Vagina (tissue), 2 donors: ENCODE measurements around the gene TECTA. TPM values are rescaled to one million over a fixed set of nuclear protein-coding genes. Genes with fewer than 3 reads are reported as not detected.

Source experiments
- DNase-seq, 2 donors: peaks; one replicate each; pipeline ENCODE4 v3.0.0-alpha.2; 2017; ENCODE audit errors: extremely low spot score in 2 of 2
- H3K27ac ChIP-seq: fragments of 200-600 bp; sonication (generic); one replicate; pipeline ENCODE4 v1.5.1; 2019
- H3K27me3 ChIP-seq: fragments of 200-600 bp; sonication (generic); one replicate; pipeline ENCODE4 v1.5.1; 2019
- H3K36me3 ChIP-seq, 2 donors: fragments of 200-600 bp; sonication (generic); one replicate each; pipeline ENCODE4 v1.5.1; 2017 to 2019
- H3K4me1 ChIP-seq: fragments of 200-600 bp; sonication (generic); one replicate; pipeline ENCODE4 v1.5.1; 2019
- H3K4me3 ChIP-seq, 2 donors: fragments of 200-600 bp; sonication (generic); 1 replicate in 1 of 2; 2 replicates in 1 of 2; pipeline ENCODE4 v1.5.1; 2016 to 2019
- H3K9me3 ChIP-seq: fragments of 200-600 bp; sonication (generic); one replicate; pipeline ENCODE4 v1.5.1; 2019
- POLR2A ChIP-seq, 2 donors: fragments of 450-650 bp; IDR thresholded peaks; one replicate each; pipeline ENCODE4 v1.6.1; 2017; ENCODE audit warnings: antibody characterized with exemption in 2 of 2, mild to moderate bottlenecking in 2 of 2, moderate library complexity in 2 of 2
- POLR2AphosphoS5 ChIP-seq, 2 donors: sonication (generic); formaldehyde crosslinking; IDR thresholded peaks; one replicate each; pipeline ENCODE4 v1.9.0; 2017; ENCODE audit warnings: antibody characterized with exemption in 2 of 2, mild to moderate bottlenecking in 2 of 2, low read depth in 1 of 2; ENCODE audit not compliant: insufficient read depth in 1 of 2
- intact Hi-C: fragments of 100-400 bp; cut with DNase I; formaldehyde crosslinking; loops from one replicate; pipeline ENCODE4 v1.15.1; 2023
- total RNA-seq: library from RNA; depleted of rRNA; stranded (reverse); fragments of >200 nt; gene quantifications from one replicate; pipeline ENCODE4 v1.2.3, GENCODE V29; 2016
- TF ChIP-seq, protein P1 (sequence below), 3 experiments: fragments of 450-650 bp in 2 of 3; fragments of 200-600 bp in 1 of 3; sonication (generic) in 1 of 3; IDR thresholded peaks; one replicate each; pipeline ENCODE4 v1.5.1; 2017 to 2019; ENCODE audit warnings: antibody characterized with exemption in 3 of 3, mild to moderate bottlenecking in 2 of 3, moderate library complexity in 2 of 3

Gene TECTA
- total RNA-seq, 1 donor from 2014 or later = 1.2 TPM

- no peak for DNase-seq
- H3K9me3 ChIP-seq = no peaks in the 10 kb centered on the region
- intact Hi-C loops = no loop called here
- H3K4me1 ChIP-seq = no peaks in the 10 kb centered on the region
- no peaks in the 10 kb centered on the region for H3K36me3 ChIP-seq
- no peaks in the 10 kb centered on the region for H3K27me3 ChIP-seq
- TF ChIP-seq POLR2AphosphoS5 (IDR thresholded peaks at IDR 0.05; ENCODE audit: insufficient read depth in 1 of 2, low read depth in 1 of 2) (no peak), POLR2A (IDR thresholded peaks at IDR 0.05) (no peak)
- TF ChIP-seq, protein P1, sequence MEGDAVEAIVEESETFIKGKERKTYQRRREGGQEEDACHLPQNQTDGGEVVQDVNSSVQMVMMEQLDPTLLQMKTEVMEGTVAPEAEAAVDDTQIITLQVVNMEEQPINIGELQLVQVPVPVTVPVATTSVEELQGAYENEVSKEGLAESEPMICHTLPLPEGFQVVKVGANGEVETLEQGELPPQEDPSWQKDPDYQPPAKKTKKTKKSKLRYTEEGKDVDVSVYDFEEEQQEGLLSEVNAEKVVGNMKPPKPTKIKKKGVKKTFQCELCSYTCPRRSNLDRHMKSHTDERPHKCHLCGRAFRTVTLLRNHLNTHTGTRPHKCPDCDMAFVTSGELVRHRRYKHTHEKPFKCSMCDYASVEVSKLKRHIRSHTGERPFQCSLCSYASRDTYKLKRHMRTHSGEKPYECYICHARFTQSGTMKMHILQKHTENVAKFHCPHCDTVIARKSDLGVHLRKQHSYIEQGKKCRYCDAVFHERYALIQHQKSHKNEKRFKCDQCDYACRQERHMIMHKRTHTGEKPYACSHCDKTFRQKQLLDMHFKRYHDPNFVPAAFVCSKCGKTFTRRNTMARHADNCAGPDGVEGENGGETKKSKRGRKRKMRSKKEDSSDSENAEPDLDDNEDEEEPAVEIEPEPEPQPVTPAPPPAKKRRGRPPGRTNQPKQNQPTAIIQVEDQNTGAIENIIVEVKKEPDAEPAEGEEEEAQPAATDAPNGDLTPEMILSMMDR (IDR thresholded peaks at IDR 0.05) = no peak
- H3K27ac ChIP-seq = no peak overlapping the region
- no peak overlapping the region for H3K4me3 ChIP-seq
Observed at GRCh38 chr11:121067962-121068647, 32.9 kb upstream of the TECTA start.

DNA sequence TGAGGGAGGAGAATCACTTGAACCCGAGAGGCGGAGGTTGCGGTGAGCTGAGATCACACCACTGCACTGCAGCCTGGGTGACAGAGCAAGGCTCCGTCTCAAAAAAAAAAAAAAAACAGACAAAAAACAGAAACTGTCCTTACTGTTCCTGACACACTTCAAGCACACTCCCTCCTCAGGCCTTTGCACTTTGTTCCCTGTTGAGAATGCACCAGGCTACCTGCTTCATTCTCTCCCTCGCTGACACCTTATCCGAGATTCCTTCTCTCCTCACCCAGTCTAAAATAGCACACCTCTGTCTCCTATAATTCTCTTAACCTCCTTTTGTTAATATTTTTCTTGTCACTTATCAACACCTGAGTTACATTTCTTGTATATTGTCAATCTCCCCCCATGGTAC lies 32.3 kb upstream of the TECTA start:
- H3K9me3 ChIP-seq = no peaks in the 10 kb centered on the region
- no peak for DNase-seq
- H3K27ac ChIP-seq = no peak overlapping the region
- H3K4me3 ChIP-seq = no peak overlapping the region
- TF ChIP-seq, protein P1 (IDR thresholded peaks at IDR 0.05) = no peak
- TF ChIP-seq POLR2AphosphoS5 (IDR thresholded peaks at IDR 0.05; ENCODE audit: insufficient read depth in 1 of 2, low read depth in 1 of 2) = no peak
- TF ChIP-seq POLR2A (IDR thresholded peaks at IDR 0.05) = no peak
- intact Hi-C loops = no loop called here
- H3K36me3 ChIP-seq = no peaks in the 10 kb centered on the region
- H3K4me1 ChIP-seq = no peaks in the 10 kb centered on the region
- H3K27me3 ChIP-seq = no peaks in the 10 kb centered on the region

DNA sequence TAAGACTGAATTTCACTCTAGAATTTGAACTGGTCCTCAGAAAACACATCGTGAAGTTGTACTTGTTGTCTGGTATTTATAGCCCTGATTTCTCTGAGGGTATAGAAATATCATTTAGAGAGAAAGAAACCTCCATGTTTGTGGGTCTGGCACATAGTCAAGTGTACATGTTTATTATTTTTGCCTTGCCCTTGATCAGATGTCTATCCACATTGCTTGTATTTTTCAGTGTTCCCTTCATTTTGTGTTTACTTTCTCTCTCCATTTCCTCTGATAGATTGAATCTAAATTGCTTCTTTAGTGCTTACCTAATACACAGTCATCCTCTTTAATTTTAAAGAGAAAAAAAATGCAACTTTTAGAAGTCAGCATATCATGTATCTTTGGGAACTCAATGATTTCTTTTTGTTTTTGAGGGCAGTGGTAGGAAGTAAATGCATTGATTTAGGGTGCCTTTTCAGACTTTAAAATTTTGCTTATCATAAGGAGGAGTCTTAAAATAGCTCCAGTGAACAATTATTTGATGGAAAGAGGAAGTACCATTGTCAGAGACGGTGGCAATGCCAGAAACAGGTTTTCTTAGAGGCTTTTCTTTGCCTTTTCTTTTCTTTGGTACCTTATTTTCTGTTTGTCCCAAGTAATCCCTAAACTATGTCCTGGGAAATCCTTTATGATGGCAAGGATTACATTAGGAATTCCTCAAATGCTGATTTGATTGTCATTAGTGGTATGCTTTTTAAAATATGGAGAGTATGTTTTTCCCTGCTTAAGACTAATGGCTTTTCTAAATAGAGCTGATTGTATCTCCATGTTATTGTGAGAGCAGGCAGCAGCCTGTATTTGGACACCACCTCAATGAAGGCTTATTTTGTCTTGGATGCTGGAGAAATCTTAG lies 29.8 kb upstream of the TECTA start:
- no peak overlapping the region for H3K4me3 ChIP-seq
- no peaks in the 10 kb centered on the region for H3K9me3 ChIP-seq
- no peaks in the 10 kb centered on the region for H3K36me3 ChIP-seq
- no peak overlapping the region for H3K27ac ChIP-seq
- DNase-seq = no peak
- no peaks in the 10 kb centered on the region for H3K4me1 ChIP-seq
- TF ChIP-seq POLR2A (IDR thresholded peaks at IDR 0.05) = no peak
- no peak for TF ChIP-seq POLR2AphosphoS5 (IDR thresholded peaks at IDR 0.05; ENCODE audit: insufficient read depth in 1 of 2, low read depth in 1 of 2)
- TF ChIP-seq, protein P1 (IDR thresholded peaks at IDR 0.05) = no peak
- H3K27me3 ChIP-seq = no peaks in the 10 kb centered on the region
- intact Hi-C loops = no loop called here

GRCh38 chr11:121071846-121072450 lies 29.1 kb upstream of the TECTA start:
- no peak for DNase-seq
- H3K9me3 ChIP-seq = no peaks in the 10 kb centered on the region
- no peaks in the 10 kb centered on the region for H3K27me3 ChIP-seq
- intact Hi-C loops = no loop called here
- H3K36me3 ChIP-seq = no peaks in the 10 kb centered on the region
- H3K27ac ChIP-seq = no peak overlapping the region
- no peaks in the 10 kb centered on the region for H3K4me1 ChIP-seq
- H3K4me3 ChIP-seq = no peak overlapping the region
- TF ChIP-seq POLR2AphosphoS5 (IDR thresholded peaks at IDR 0.05; ENCODE audit: insufficient read depth in 1 of 2, low read depth in 1 of 2) (no peak), POLR2A (IDR thresholded peaks at IDR 0.05) (no peak)
- TF ChIP-seq, protein P1 (IDR thresholded peaks at IDR 0.05) = no peak
